Fibroblast of the aortic adventitia (primary cell): ENCODE results near the gene PLXNB1. TPM values are rescaled to one million over a fixed set of nuclear protein-coding genes. Genes with fewer than 3 reads are reported as not detected.
A peak's percentile ranks its signal among the peaks of the same experiment; 100 is the strongest.

ENCODE experiments used
- DNase-seq: peaks from one replicate; pipeline ENCODE4 v3.0.0-alpha.2; 2010; ENCODE audit warnings: low read depth
- H3K4me3 ChIP-seq: 2 replicates; pipeline ENCODE4 v1.5.1; 2011; ENCODE audit warnings: low read depth, mild to moderate bottlenecking, control low read depth, low read length, moderate library complexity
- CTCF ChIP-seq: IDR thresholded peaks from 2 replicates; pipeline ENCODE4 v1.5.1; 2011; ENCODE audit warnings: mild to moderate bottlenecking, low read length, control low read depth, inconsistent platforms; ENCODE audit not compliant: insufficient read depth
- total RNA-seq: library from RNA; depleted of rRNA; stranded (reverse); fragments of >200 nt; gene quantifications from 2 replicates; pipeline ENCODE4 v1.2.3, GENCODE V29; 2012; ENCODE audit warnings: low replicate concordance

The PLXNB1 gene
- total RNA-seq, 1 donor, result 30.0 TPM

GRCh38 chr3:48428572-48429316 is 1.1 kb downstream of the PLXNB1 start:
- peak overlapping the region; percentile 74 for H3K4me3 ChIP-seq
- TF ChIP-seq CTCF, result no peak
- no peak for DNase-seq

- no peak for DNase-seq
- H3K4me3 ChIP-seq, result peak overlapping the region; percentile 74
- no peak for TF ChIP-seq CTCF
Observed at GRCh38 chr3:48428088-48428571, 1.8 kb downstream of the PLXNB1 start.

- no peak for TF ChIP-seq CTCF
- no peak for DNase-seq
- peak overlapping the region; percentile 74 for H3K4me3 ChIP-seq
Observed at GRCh38 chr3:48427630-48427962, 2.3 kb downstream of the PLXNB1 start.

GRCh38 chr3:48426944-48427629 is 2.8 kb downstream of the PLXNB1 start:
- peak overlapping the region; percentile 37 for H3K4me3 ChIP-seq
- DNase-seq, result no peak
- no peak for TF ChIP-seq CTCF

- no peak for TF ChIP-seq CTCF
- H3K4me3 ChIP-seq, result no peak overlapping the region
- DNase-seq, result no peak
Observed at GRCh38 chr3:48426401-48426909, 3.4 kb downstream of the PLXNB1 start.

- H3K4me3 ChIP-seq, result no peak overlapping the region
- no peak for DNase-seq
- TF ChIP-seq CTCF, result no peak
Observed at GRCh38 chr3:48425281-48425812, 4.5 kb downstream of the PLXNB1 start.
